ENCODE data around the gene TRIM17.
"Not testable (repeated sequence)": the region's sequence is repeated elsewhere in the genome, so short reads cannot be mapped to it uniquely, and the experiment has no call there.

The TRIM17 gene

DNA sequence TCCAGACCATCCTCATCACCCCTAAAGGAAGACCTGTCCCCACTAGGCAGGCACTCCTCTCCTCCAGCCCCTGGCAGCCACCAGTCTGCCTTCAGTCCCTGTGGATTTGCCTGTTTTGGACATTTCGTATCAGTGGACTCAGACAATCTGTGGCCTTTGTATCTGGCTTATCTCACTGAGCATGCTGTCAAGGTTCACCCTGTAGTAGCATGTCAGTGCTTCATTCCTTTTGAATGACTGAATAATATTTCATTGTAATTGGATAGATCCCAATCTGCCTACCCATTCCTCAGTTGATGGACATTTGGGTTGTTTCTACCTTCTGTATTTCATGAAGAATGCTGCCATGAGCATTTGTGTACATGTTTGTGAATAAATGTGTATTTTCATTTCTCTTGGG lies 37.6 kb upstream of the TRIM17 start:
- no peak overlapping the region for H3K27ac Mint-ChIP-seq
- no peaks in the 10 kb centered on the region for H3K9me3 Mint-ChIP-seq
- H3K36me3 Mint-ChIP-seq = peaks cover 1% of the 10 kb centered on the region
- no peak overlapping the region for H3K4me3 Mint-ChIP-seq
- H3K4me1 Mint-ChIP-seq = peaks cover 32% of the 10 kb centered on the region
- no peaks in the 10 kb centered on the region for H3K27me3 Mint-ChIP-seq

DNA sequence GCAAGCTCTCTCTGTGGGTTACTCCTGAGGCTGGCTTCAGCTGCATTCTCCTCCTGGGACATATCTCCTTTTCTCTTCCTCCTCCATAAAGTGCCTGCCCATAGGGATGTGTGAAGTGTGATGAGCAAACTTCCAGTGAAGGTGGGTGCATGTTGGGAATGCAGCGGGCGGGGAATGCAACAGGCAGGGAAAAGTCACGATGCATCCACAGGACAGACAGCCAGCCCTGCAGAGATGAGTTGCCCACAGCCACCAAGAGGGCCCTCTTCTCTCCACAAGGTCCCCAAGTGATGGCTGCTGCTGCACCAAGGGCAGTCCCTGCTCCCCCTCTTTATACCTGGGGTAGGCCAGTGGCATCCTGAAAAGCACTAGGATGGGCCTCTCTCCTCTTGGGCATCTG lies 37.0 kb upstream of the TRIM17 start:
- Mint-ChIP-seq H3K27ac (no peak overlapping the region), H3K4me1 (peaks cover 27% of the 10 kb centered on the region), H3K36me3 (peaks cover 1% of the 10 kb centered on the region)

DNA sequence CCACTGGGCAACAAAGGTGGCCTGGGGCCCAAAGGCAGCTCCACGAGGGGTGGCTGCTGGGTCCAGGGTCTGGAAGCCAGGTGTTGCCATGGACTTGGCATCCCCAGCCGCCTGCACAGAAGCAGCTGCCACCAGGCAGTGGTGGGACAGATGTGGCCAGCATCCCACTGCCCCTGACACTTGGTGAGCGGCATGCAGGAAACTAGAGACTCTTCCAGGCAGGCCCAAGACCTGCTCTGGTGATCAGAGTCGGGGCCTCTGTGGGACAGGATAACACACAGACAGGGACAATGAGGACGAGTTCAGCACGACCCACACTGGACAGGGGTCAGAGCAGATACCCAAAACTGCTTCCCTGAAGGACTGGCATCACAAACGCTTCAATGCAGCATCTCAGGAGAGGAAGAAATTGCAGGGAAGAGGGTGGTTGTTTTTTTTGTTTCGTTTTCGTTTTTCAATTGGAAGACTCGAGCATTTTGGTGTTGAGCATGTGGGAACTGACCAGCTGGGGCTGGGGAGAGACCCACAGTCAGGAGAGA lies 36.4 kb upstream of the TRIM17 start:
- peaks cover 1% of the 10 kb centered on the region for H3K36me3 Mint-ChIP-seq
- no peaks in the 10 kb centered on the region for H3K27me3 Mint-ChIP-seq
- no peaks in the 10 kb centered on the region for H3K9me3 Mint-ChIP-seq
- no peak overlapping the region for H3K27ac Mint-ChIP-seq
- H3K4me1 Mint-ChIP-seq = peaks cover 22% of the 10 kb centered on the region
- no peak overlapping the region for H3K4me3 Mint-ChIP-seq

More for the DNA sequence above, 37.0 kb upstream of the TRIM17 start:
- Mint-ChIP-seq H3K27me3 (no peaks in the 10 kb centered on the region), H3K4me3 (no peak overlapping the region), H3K9me3 (no peaks in the 10 kb centered on the region)

DNA sequence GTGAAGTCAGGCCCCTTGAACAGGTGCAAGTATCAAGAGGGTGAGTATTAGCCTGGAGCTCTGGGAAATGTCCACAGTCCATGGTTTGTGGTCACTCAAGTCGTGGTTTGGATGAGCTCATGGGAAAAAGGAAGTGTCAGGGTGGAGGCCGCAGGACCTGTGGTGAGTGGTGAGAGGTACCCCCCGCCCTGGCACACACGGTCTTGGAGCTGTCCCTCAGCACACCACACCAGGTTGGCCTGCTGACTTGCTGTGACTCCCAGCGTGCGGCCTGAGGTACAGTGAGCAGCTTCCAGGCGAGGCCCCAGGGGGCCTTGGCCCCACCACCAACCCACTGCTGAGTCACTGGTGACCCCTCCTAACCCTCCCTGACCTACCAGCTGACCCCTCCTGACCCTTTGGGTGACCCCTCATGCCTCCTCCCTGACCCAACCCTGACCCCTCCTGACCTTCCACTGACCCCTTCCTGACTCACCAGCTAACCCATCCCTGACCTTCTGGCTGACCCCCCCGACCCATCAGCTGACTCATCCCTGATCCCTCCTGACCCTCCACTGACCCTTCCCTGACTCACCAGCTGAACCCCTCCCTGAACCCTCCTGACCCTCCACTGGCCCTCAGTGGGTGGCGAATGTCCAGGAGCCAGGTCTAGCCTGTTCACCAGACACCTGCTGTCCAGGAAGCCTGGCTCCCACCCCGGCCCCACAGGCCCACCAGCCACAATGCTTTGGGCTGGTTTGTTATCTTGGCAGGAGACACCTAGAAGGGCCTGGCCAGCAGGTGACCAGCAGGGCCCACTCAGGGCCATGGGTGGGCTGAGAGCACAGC lies 35.7 kb upstream of the TRIM17 start:
- peaks cover 2% of the 10 kb centered on the region for H3K27me3 Mint-ChIP-seq
- H3K4me3 Mint-ChIP-seq = no peak overlapping the region

DNA sequence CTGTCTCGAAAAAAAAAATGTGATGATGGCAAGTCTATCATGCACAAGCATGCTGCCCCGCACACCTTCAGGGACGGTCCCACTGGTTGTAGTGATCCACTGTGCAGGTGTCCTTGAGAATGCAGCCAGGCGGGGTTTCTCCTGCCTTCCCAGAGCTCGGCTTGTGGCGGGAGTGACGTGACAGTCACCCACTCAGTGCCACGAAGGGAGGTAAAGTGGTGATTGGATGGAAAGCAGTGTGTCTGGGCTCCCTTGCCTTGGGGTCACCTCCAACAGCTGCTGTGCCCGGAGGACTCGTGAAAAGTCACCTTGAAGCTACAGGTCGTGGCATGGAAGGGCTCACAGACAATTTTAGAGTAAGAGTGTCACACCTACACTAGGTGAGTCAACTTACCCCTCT lies 33.5 kb upstream of the TRIM17 start:
- H3K27ac Mint-ChIP-seq = no peak overlapping the region
- H3K4me1 Mint-ChIP-seq = peaks cover 7% of the 10 kb centered on the region
- H3K36me3 Mint-ChIP-seq = peaks cover 1% of the 10 kb centered on the region
- no peaks in the 10 kb centered on the region for H3K9me3 Mint-ChIP-seq
- no peak overlapping the region for H3K4me3 Mint-ChIP-seq
- peaks cover 10% of the 10 kb centered on the region for H3K27me3 Mint-ChIP-seq

More for the DNA sequence above, 35.7 kb upstream of the TRIM17 start:
- Mint-ChIP-seq H3K4me1 (peaks cover 18% of the 10 kb centered on the region), H3K36me3 (peaks cover 1% of the 10 kb centered on the region), H3K9me3 (no peaks in the 10 kb centered on the region), H3K27ac (no peak overlapping the region)

DNA sequence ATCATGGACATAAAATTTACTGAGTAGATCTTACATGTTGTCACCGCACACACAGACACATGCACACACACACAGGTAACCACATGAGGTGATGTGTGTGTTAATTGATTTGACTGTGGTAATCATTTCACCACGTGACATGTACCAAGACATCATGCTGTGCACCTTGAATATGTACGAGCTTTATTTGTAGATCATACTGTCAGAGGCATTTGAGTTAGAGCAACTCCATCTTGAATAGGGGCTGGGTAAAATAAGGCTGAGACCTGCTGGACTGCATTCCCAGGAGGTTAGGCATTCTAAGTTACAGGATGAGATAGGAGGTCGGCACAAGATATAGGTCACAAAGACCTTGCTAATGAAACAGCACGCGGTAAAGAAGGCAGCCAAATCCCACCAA lies 31.7 kb upstream of the TRIM17 start:
- Mint-ChIP-seq H3K4me1 (peaks cover 10% of the 10 kb centered on the region), H3K4me3 (no peak overlapping the region)

DNA sequence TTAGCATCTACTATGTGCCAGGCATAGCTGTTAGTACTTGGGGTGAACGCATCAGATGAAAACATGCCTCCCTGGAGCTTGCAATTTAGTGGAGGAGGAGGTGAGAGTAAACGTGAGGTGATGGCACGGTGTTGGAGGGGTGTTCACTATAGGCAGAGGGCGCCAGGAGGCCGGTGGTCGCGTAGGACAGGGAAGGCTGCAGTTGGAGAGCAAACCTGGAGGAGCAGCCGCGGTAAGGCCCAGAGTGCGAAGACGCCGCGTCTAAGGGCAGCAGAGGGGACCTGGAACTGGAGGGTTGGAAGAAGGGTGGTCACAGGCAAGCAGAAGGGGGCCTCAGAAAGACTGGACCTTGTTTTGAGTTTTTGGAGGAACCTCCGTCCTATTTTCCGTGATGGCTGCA lies 30.2 kb upstream of the TRIM17 start:
- H3K4me1 Mint-ChIP-seq = peaks cover 10% of the 10 kb centered on the region
- no peaks in the 10 kb centered on the region for H3K9me3 Mint-ChIP-seq
- no peak overlapping the region for H3K27ac Mint-ChIP-seq
- peaks cover 1% of the 10 kb centered on the region for H3K36me3 Mint-ChIP-seq
- peaks cover 25% of the 10 kb centered on the region for H3K27me3 Mint-ChIP-seq
- no peak overlapping the region for H3K4me3 Mint-ChIP-seq

More for the DNA sequence above, 31.7 kb upstream of the TRIM17 start:
- Mint-ChIP-seq H3K27me3 (peaks cover 21% of the 10 kb centered on the region), H3K9me3 (no peaks in the 10 kb centered on the region), H3K36me3 (peaks cover 1% of the 10 kb centered on the region), H3K27ac (no peak overlapping the region)

DNA sequence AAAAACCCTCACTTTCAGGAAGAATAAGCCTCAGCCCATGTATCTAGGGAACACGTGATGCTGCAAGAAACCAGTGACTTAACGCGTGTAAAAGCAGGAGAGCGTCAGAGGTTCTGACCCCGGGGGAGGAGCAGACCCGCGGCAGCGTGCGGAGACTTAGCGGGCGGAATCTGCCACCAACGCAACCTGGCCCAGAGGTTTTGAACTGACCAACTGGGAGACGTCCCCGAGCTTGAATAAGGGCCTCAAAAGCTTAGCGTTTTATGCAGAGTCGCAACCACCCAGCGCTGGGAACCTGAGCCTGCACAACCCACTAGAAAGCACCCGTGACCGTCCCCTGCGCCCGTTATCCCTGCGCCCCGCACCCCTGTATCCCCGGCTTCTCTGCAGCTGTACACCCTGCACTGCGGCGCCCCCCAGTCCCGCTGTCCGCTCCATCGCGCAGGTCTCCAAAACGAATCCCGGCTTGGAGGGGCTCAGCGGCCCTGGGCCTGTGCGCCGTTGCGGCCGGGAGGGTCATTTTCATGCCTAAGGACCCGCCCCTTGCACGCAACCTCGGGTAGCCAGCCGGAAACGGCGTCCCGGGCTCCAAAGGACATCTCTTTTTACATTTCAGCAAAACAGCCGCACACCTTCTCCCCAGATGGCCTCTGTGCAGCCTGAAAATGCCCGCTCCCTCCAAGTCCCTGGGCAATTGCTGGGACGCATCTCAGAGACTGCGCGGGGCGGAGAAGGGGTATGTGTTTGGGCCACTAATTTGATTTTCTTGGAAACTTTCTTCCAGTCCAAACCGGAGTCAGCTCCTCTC lies 29.4 kb upstream of the TRIM17 start:
- Mint-ChIP-seq H3K4me3 (peak overlapping the region; percentile 82), H3K27ac (no peak overlapping the region), H3K36me3 (no peaks in the 10 kb centered on the region), H3K9me3 (no peaks in the 10 kb centered on the region), H3K4me1 (peaks cover 10% of the 10 kb centered on the region), H3K27me3 (peaks cover 25% of the 10 kb centered on the region)

DNA sequence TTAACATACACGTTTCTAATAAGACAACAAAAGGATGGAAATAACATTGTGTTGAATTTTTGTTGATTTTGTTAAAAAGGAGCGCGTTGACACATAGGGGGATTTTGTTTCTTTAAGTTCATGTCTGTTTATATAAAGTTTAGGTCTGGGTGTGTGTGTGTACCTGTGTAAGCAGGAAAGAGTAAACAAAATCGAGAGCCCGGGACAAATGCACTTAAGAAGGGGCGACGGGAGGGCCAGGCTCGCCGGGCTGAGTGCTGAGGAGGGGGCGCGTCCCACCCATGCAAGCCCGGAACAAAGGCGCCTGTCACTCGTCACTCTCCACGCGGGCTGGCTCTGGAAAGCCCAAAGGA lies 28.8 kb upstream of the TRIM17 start:
- peak overlapping the region; percentile 82 for H3K4me3 Mint-ChIP-seq
- H3K9me3 Mint-ChIP-seq = no peaks in the 10 kb centered on the region
- no peak overlapping the region for H3K27ac Mint-ChIP-seq
- peaks cover 28% of the 10 kb centered on the region for H3K27me3 Mint-ChIP-seq
- H3K4me1 Mint-ChIP-seq = peaks cover 10% of the 10 kb centered on the region
- H3K36me3 Mint-ChIP-seq = no peaks in the 10 kb centered on the region

DNA sequence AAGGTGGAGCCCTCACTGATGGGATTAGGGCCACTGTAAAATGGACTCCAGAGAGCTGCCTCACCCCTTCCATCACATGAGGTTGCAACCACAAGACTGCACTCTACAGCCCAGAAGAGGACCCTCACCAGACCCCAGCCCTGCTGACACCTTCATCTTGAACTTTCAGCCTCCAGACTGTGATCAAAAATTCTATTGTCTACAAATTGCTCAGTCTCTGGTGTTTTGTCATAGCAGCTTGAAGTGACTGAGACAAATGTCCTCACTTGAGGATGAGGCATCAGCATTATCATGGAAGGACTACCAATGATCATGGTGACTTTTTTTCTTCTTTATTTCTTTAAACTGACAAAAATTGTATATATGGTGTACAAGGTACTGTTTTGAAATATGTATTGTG lies 26.7 kb upstream of the TRIM17 start:
- Mint-ChIP-seq H3K27ac (no peak overlapping the region), H3K4me1 (peaks cover 10% of the 10 kb centered on the region), H3K27me3 (peaks cover 30% of the 10 kb centered on the region), H3K4me3 (no peak overlapping the region), H3K36me3 (no peaks in the 10 kb centered on the region), H3K9me3 (no peaks in the 10 kb centered on the region)

DNA sequence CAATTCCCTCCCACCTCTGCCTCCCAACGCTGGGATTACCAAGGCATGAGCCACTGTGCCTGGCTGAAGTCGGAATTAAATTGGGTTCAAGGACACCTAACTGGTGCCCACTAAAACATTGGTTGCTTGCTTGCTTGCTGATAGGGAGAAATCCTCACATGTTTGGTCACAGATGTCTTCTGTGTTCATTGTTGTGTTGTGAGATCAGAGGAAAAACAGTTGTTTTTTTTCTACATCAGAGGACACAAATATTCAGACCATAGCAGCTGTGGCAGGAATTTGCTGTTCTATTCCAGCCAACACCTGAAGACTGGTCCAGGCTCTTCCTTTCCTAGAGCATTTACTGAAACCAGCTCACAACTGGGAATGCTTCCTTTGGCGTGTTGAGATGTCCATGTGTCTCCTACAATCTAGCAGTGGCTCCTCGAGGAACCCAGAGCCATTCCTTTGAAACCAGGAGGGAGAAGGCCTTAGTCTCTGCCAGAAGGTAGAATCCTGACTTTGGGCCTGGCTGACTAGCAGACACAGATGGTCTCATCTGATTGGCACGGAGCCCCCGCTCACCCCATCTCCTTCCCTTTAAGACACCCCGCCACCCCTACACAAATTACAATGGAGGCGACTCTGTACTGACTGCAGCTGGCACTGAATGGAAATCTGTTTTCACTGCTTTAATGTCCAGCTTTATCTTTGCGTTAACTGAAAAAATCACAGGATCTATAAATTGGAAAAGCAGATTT lies 24.3 kb upstream of the TRIM17 start:
- Mint-ChIP-seq H3K27me3 (peaks cover 32% of the 10 kb centered on the region), H3K4me3 (no peak overlapping the region), H3K27ac (no peak overlapping the region), H3K4me1 (peaks cover 10% of the 10 kb centered on the region), H3K9me3 (no peaks in the 10 kb centered on the region), H3K36me3 (no peaks in the 10 kb centered on the region)

DNA sequence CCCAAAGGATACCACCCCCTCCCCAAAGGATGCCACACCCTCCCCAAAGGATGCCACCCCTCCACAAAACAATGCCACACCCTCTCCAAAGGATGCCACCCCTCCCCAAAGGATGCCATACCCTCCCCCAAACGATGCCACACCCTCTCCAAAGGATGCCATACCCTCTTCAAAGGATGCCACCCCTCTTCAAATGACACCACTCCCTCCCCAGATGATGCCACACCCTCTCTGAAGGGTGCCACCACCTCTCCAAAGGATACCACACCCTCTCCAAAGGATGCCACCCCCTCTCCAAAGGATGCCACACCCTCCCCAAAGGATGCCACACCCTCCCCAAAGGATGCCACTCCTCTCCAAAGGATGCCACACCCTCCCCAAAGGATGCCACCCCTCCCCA lies 21.6 kb upstream of the TRIM17 start:
- H3K4me1 Mint-ChIP-seq = no peaks in the 10 kb centered on the region
- peaks cover 21% of the 10 kb centered on the region for H3K27me3 Mint-ChIP-seq
- H3K36me3 Mint-ChIP-seq = no peaks in the 10 kb centered on the region
- no peaks in the 10 kb centered on the region for H3K9me3 Mint-ChIP-seq
- H3K27ac Mint-ChIP-seq = no peak overlapping the region
- H3K4me3 Mint-ChIP-seq = no peak overlapping the region

DNA sequence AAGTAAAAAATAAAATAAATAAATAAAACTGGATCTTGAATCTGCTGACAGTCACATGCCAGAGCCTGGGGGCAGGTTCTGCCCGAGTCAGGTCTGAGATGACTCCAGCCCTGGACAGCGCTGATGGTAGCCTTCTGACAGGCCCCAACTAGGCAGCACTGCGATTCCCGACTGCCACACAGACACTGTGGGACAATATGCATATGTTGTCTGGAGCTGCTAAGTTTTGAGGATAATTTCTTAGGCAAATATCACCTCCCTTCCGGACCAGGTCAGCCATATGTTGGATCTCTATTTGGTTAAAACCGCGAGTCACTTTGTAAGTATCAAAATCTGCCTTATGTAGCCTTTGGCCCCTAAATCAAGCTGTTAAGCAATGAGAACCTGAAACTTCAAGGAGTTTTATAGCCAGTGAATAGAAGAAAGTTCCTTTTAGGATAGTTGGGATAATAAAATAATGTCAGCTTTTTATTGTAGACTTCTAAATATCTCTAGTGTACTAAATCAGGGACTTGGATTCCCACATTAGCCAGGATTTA lies 20.8 kb upstream of the TRIM17 start:
- Mint-ChIP-seq H3K36me3 (no peaks in the 10 kb centered on the region), H3K27ac (no peak overlapping the region), H3K4me3 (no peak overlapping the region), H3K27me3 (peaks cover 24% of the 10 kb centered on the region), H3K4me1 (no peaks in the 10 kb centered on the region), H3K9me3 (no peaks in the 10 kb centered on the region)

DNA sequence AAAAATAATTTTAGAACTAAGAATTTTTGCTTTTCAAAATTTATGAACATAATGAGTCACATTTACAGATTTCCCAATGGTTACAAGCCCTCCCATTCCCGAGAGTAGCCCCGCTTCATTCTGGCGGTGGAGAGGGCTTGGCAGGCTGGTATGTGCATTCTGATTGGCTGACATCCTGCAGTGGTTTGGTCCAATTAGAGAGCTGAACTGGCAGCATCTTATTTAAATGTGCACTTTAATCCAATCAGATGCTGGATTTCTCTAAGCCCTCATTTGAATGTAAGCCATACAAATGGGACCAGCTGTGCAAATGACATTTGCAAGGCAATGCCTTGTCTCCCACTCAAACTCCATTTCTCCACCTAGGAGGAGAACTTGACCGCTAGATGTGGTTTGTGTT lies 18.0 kb upstream of the TRIM17 start:
- H3K4me3 Mint-ChIP-seq = no peak overlapping the region
- no peak overlapping the region for H3K27ac Mint-ChIP-seq
- no peaks in the 10 kb centered on the region for H3K4me1 Mint-ChIP-seq
- H3K9me3 Mint-ChIP-seq = no peaks in the 10 kb centered on the region
- H3K36me3 Mint-ChIP-seq = no peaks in the 10 kb centered on the region
- peaks cover 23% of the 10 kb centered on the region for H3K27me3 Mint-ChIP-seq

DNA sequence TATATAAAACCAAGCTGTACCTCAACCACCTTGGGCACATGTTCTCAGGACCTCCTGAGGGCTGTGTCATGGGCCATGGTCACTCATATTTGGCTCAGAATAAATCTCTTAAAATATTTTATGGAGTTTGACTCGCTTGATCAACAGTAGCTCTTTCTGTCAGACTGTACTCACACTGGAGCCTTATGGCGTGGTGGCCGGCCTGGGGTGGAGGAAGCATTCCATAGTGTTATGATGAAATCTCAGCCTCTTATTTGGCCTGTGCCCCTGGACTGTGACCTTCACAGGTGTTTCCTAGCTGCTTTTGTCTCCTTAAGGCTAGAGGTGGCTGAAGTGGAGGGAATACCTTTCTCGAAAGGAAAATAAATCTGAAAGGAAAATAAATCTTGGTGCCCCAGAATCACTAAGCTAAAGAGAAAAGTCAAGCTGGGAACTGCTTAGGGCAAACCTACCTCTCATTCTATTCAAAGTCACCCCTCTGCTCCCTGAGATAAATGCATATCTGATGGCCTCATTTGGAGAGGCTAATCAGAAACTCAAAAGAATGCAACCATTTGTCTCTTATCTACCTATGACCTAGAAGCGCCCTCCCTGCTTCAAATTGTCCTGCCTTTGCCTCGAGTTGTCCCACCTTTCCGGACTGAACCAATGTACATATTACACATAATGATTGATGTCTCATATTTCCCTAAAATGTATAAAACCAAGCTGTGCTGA lies 16.8 kb upstream of the TRIM17 start:
- H3K9me3 Mint-ChIP-seq, H3K4me1 Mint-ChIP-seq, H3K4me3 Mint-ChIP-seq, H3K27ac Mint-ChIP-seq, H3K36me3 Mint-ChIP-seq: not testable (repeated sequence)
- H3K27me3 Mint-ChIP-seq = peaks cover 22% of the 10 kb centered on the region
